ENCODE data around the gene KDM7A.

DNA sequence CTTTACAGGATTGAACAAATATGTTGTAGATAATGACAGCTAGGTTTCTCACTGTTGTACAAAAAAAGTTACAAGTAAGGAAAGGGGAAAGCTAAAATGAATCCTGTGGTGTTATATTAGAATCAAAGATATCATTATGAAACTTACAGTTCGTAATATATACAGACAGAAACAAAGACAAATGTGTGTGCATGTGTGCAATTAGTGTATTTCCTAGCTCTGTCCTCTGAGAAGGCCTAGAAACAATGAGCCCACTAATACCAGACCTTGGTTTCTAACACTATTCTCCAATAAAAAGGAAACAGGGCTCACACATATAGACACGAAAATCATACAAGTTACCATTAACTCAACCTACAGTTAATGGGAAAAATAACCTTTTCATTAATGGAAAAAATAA lies 8.0 kb downstream of the KDM7A start:
- no peak for TF ChIP-seq NR3C1 (IDR thresholded peaks at IDR 0.05)
- TF ChIP-seq POLR2A (IDR thresholded peaks at IDR 0.05; ENCODE audit: low read length), result no peak
- no peak for TF ChIP-seq MAZ (IDR thresholded peaks at IDR 0.05; ENCODE audit: borderline replicate concordance, low read depth, low read length)
- TF ChIP-seq, protein P1, sequence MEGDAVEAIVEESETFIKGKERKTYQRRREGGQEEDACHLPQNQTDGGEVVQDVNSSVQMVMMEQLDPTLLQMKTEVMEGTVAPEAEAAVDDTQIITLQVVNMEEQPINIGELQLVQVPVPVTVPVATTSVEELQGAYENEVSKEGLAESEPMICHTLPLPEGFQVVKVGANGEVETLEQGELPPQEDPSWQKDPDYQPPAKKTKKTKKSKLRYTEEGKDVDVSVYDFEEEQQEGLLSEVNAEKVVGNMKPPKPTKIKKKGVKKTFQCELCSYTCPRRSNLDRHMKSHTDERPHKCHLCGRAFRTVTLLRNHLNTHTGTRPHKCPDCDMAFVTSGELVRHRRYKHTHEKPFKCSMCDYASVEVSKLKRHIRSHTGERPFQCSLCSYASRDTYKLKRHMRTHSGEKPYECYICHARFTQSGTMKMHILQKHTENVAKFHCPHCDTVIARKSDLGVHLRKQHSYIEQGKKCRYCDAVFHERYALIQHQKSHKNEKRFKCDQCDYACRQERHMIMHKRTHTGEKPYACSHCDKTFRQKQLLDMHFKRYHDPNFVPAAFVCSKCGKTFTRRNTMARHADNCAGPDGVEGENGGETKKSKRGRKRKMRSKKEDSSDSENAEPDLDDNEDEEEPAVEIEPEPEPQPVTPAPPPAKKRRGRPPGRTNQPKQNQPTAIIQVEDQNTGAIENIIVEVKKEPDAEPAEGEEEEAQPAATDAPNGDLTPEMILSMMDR (IDR thresholded peaks at IDR 0.05), result no peak
- TF ChIP-seq SMC3 (IDR thresholded peaks at IDR 0.05), result no peak
- no peak for TF ChIP-seq RAD21 (conservative IDR thresholded peaks at IDR 0.05 in 1 of 2, IDR thresholded peaks at IDR 0.05 in 1 of 2)
- no peak for TF ChIP-seq RNF2 (IDR thresholded peaks at IDR 0.05; ENCODE audit: borderline replicate concordance, low read depth)

Measured in A549 (cell line).